ENCODE data around the gene GBP6.
"Not testable (repeated sequence)": the region's sequence is repeated elsewhere in the genome, so short reads cannot be mapped to it uniquely, and the experiment has no call there.

Gene GBP6

DNA sequence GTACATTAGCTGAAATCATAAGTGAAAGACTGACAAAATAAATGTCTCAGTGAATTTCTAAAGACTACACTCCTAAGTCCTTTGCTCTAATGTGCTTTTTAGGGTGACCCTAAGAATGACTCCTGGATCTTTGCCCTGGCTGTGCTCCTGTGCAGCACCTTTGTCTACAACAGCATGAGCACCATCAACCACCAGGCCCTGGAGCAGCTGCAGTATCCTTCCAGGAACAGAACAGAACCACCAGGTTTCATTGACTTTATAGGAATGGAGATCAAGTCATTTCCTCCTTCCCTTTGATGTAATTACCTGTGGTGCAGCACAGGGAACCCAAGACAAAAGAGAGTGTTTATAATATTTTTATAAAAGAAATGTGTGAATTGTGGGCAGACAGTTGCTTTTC lies 14.1 kb downstream of the GBP6 start:
- Histone ChIP-seq H3K36me3 (ENCODE audit: insufficient read depth, low read length) (no peaks in the 10 kb centered on the region), H3K4me2 (ENCODE audit: low read length) (no peak overlapping the region), H3K27me3 (ENCODE audit: control insufficient read depth, insufficient read depth, low read length) (no peaks in the 10 kb centered on the region), H3K4me3 (ENCODE audit: low read length) (no peak overlapping the region), H3K4me1 (ENCODE audit: control insufficient read depth, insufficient read depth, low read length) (no peaks in the 10 kb centered on the region), H3K9ac (ENCODE audit: low read depth, low read length) (no peak overlapping the region), H3K9me3 (replicated peaks; ENCODE audit: low read length) (no peaks in the 10 kb centered on the region)

DNA sequence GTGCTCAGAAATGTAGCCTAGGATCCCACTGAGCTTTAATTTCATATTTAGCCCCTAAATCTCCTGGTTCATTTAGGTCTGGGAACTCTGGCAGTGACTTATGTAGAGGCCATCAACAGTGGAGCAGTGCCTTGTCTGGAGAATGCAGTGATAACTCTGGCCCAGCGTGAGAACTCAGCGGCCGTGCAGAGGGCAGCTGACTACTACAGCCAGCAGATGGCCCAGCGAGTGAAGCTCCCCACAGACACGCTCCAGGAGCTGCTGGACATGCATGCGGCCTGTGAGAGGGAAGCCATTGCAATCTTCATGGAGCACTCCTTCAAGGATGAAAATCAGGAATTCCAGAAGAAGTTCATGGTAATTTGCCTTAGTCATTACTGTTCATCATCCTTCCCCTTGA lies 17.8 kb downstream of the GBP6 start:
- H3K9ac ChIP-seq (ENCODE audit: low read depth, low read length), result no peak overlapping the region
- H3K36me3 ChIP-seq (ENCODE audit: insufficient read depth, low read length), result no peaks in the 10 kb centered on the region
- H3K4me3 ChIP-seq (ENCODE audit: low read length), result no peak overlapping the region

DNA sequence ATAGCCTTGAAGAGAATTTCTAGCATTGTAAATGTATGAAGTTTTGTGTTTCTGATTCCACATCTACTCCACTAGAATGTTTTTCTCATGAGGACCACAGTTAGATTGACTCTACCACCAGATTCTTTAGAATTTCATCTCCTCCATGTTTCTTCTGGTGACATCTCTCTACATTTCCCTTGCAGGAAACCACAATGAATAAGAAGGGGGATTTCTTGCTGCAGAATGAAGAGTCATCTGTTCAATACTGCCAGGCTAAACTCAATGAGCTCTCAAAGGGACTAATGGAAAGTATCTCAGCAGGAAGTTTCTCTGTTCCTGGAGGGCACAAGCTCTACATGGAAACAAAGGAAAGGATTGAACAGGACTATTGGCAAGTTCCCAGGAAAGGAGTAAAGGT lies 18.6 kb downstream of the GBP6 start:
- Histone ChIP-seq H3K9ac (ENCODE audit: low read depth, low read length) (no peak overlapping the region), H3K36me3 (ENCODE audit: insufficient read depth, low read length) (no peaks in the 10 kb centered on the region), H3K4me2 (ENCODE audit: low read length) (no peak overlapping the region), H3K4me3 (ENCODE audit: low read length) (no peak overlapping the region), H3K27me3 (ENCODE audit: control insufficient read depth, insufficient read depth, low read length) (peaks cover 2% of the 10 kb centered on the region), H3K9me3 (replicated peaks; ENCODE audit: low read length) (no peaks in the 10 kb centered on the region), H3K4me1 (ENCODE audit: control insufficient read depth, insufficient read depth, low read length) (no peaks in the 10 kb centered on the region)

More for the DNA sequence above, 17.8 kb downstream of the GBP6 start:
- Histone ChIP-seq H3K4me1 (ENCODE audit: control insufficient read depth, insufficient read depth, low read length) (no peaks in the 10 kb centered on the region), H3K27me3 (ENCODE audit: control insufficient read depth, insufficient read depth, low read length) (peaks cover 2% of the 10 kb centered on the region), H3K4me2 (ENCODE audit: low read length) (no peak overlapping the region), H3K9me3 (replicated peaks; ENCODE audit: low read length) (no peaks in the 10 kb centered on the region)

DNA sequence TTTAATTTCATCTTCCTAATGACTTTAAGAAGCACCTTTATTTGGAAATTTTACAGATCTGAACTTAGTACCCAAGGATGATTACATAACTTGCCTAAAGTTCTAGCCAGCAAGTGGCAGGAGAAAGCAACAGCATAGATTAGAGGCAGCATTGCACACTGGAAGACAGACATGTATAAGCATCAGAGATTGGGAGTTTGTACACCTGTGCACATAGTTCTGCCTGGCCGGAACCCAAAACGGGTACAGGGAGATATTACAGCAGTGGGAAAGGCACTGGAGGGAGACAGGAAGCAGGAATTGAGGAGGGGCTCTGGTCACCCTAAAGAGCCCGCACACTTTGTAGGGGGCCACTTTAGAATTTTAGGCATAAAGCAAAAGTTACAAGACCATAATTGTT lies 19.3 kb downstream of the GBP6 start:
- peaks cover 2% of the 10 kb centered on the region for H3K27me3 ChIP-seq (ENCODE audit: control insufficient read depth, insufficient read depth, low read length)
- no peak overlapping the region for H3K9ac ChIP-seq (ENCODE audit: low read depth, low read length)
- H3K36me3 ChIP-seq (ENCODE audit: insufficient read depth, low read length), result no peaks in the 10 kb centered on the region
- H3K9me3 ChIP-seq (replicated peaks; ENCODE audit: low read length), result no peaks in the 10 kb centered on the region
- H3K4me2 ChIP-seq (ENCODE audit: low read length), result no peak overlapping the region
- H3K4me3 ChIP-seq (ENCODE audit: low read length), result no peak overlapping the region
- H3K4me1 ChIP-seq (ENCODE audit: control insufficient read depth, insufficient read depth, low read length), result no peaks in the 10 kb centered on the region

DNA sequence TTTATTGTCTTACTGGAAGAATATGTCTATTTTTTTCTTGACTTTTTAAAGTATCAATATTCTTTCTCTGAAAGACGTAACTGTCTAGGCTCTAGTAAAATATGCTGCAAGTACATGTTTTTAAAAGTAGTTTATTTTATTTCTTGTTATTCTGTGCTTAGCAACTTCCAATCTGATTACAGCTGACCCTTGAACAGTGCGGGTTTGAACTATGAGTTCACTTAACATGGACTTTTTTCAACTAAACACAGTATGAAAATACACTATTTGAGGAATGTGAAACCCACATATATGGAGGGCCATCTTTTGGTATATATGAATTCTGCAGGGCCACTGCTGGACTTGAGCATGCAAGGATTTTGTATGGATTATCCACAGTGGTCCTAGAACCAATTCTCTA lies 26.8 kb downstream of the GBP6 start:
- no peaks in the 10 kb centered on the region for H3K4me1 ChIP-seq (ENCODE audit: control insufficient read depth, insufficient read depth, low read length)
- no peaks in the 10 kb centered on the region for H3K36me3 ChIP-seq (ENCODE audit: insufficient read depth, low read length)
- no peak overlapping the region for H3K4me2 ChIP-seq (ENCODE audit: low read length)
- H3K27me3 ChIP-seq (ENCODE audit: control insufficient read depth, insufficient read depth, low read length), result no peaks in the 10 kb centered on the region
- no peak overlapping the region for H3K4me3 ChIP-seq (ENCODE audit: low read length)
- no peak overlapping the region for H3K9ac ChIP-seq (ENCODE audit: low read depth, low read length)
- no peaks in the 10 kb centered on the region for H3K9me3 ChIP-seq (replicated peaks; ENCODE audit: low read length)

DNA sequence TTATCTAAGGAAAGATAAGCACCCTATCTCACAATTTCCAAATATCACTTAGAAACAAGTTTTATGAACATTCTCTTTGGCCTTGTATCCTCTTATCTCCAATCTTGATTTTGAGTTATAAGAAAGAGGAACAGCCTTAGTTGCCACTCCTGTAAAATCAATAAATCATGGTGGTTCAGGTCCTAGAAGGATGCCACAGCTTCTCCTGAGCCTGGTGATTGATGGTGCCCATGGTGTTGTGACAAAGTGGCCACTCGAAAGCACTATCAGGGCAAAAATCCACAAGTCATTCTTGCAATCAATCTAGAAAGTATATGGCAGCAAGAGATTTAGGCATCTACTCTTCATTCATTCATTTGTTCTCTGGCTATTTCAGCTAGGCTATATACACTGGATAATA lies 27.8 kb downstream of the GBP6 start:
- H3K4me1 ChIP-seq (ENCODE audit: control insufficient read depth, insufficient read depth, low read length), result no peaks in the 10 kb centered on the region
- H3K27me3 ChIP-seq (ENCODE audit: control insufficient read depth, insufficient read depth, low read length), result no peaks in the 10 kb centered on the region
- no peak overlapping the region for H3K4me2 ChIP-seq (ENCODE audit: low read length)
- no peaks in the 10 kb centered on the region for H3K9me3 ChIP-seq (replicated peaks; ENCODE audit: low read length)
- H3K9ac ChIP-seq (ENCODE audit: low read depth, low read length), result no peak overlapping the region
- no peak overlapping the region for H3K4me3 ChIP-seq (ENCODE audit: low read length)
- no peaks in the 10 kb centered on the region for H3K36me3 ChIP-seq (ENCODE audit: insufficient read depth, low read length)

DNA sequence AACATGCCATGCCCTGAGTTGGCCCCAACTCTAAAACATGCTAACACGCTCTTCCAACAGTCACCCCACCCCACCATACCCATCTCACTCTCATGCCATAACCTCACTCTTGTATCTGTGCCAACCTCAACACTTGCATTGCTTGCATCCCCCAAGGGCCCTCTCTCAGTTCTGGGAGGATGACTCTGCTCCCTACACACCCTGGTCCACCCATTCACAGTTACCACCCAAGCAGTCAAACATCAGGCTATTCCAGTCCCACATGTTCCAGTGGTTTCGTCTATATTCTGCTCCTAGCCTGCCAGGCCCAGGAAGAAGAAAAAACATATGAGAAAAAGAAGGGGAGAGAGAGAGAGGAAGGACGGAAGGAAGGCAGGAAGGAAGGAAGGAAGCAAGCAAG lies 31.0 kb downstream of the GBP6 start:
- no peaks in the 10 kb centered on the region for H3K36me3 ChIP-seq (ENCODE audit: insufficient read depth, low read length)
- H3K4me1 ChIP-seq (ENCODE audit: control insufficient read depth, insufficient read depth, low read length), result no peaks in the 10 kb centered on the region
- no peaks in the 10 kb centered on the region for H3K9me3 ChIP-seq (replicated peaks; ENCODE audit: low read length)
- H3K9ac ChIP-seq (ENCODE audit: low read depth, low read length), result no peak overlapping the region
- H3K4me2 ChIP-seq (ENCODE audit: low read length), result no peak overlapping the region
- no peak overlapping the region for H3K4me3 ChIP-seq (ENCODE audit: low read length)
- no peaks in the 10 kb centered on the region for H3K27me3 ChIP-seq (ENCODE audit: control insufficient read depth, insufficient read depth, low read length)

DNA sequence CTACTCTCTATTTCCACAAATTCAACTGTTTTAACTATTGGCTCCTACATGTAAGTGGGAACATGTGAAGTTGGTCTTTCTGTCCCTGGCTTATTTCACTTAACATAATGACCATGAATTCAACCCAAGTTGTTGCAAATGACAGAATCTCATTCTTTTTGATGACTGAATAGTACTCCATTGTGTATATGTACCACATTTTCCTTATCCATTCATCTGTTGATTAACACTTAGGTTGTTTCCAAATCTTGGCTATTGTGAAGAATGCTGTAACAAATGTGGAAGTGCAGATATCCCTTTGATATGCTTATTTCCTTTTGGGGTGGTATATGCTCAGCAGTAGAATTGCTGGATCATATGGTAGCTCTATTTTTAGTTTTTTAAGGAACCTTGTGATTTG lies 33.0 kb downstream of the GBP6 start:
- H3K9ac ChIP-seq (ENCODE audit: low read depth, low read length), result no peak overlapping the region

DNA sequence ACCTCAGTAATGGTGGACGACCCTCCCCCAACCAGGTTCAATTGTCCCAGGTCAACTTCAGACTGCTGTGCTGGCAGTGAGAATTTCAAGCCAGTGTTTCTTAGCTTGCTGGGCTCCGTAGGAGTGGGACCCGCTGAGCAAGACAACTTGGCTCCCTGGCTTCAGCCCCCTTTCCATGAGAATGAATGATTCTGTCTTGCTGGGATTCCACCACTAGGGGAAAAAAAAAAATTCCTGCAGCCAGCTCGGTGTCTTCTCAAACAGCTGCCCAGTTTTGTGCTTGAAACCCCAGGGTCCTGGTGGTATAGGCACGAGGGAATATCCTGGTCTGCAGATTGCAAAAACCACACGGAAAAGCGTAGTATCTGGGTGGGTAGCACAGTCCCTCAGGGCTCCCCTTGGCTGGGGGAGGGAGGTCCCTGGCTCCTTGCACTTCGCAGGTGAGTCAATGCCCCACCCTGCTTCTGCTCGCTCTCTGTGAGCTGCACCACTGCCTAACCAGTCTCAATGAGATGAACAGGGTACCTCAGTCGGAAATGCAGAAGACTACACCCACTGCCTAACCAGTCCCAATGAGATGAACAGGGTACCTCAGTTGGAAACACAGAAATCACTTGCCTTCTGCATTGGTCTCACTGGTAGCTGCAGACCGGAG lies 41.5 kb downstream of the GBP6 start:
- no peaks in the 10 kb centered on the region for H3K36me3 ChIP-seq (ENCODE audit: insufficient read depth, low read length)
- H3K4me1 ChIP-seq (ENCODE audit: control insufficient read depth, insufficient read depth, low read length), result no peaks in the 10 kb centered on the region
- H3K4me2 ChIP-seq (ENCODE audit: low read length), result no peak overlapping the region
- H3K27me3 ChIP-seq (ENCODE audit: control insufficient read depth, insufficient read depth, low read length), result no peaks in the 10 kb centered on the region
- no peak overlapping the region for H3K4me3 ChIP-seq (ENCODE audit: low read length)
- H3K9me3 ChIP-seq (replicated peaks; ENCODE audit: low read length), result no peaks in the 10 kb centered on the region
- no peak overlapping the region for H3K9ac ChIP-seq (ENCODE audit: low read depth, low read length)

More for the DNA sequence above, 33.0 kb downstream of the GBP6 start:
- Histone ChIP-seq H3K4me2 (ENCODE audit: low read length) (no peak overlapping the region), H3K27me3 (ENCODE audit: control insufficient read depth, insufficient read depth, low read length) (no peaks in the 10 kb centered on the region), H3K4me1 (ENCODE audit: control insufficient read depth, insufficient read depth, low read length) (no peaks in the 10 kb centered on the region), H3K36me3 (ENCODE audit: insufficient read depth, low read length) (no peaks in the 10 kb centered on the region), H3K9me3 (replicated peaks; ENCODE audit: low read length) (no peaks in the 10 kb centered on the region), H3K4me3 (ENCODE audit: low read length) (no peak overlapping the region)

DNA sequence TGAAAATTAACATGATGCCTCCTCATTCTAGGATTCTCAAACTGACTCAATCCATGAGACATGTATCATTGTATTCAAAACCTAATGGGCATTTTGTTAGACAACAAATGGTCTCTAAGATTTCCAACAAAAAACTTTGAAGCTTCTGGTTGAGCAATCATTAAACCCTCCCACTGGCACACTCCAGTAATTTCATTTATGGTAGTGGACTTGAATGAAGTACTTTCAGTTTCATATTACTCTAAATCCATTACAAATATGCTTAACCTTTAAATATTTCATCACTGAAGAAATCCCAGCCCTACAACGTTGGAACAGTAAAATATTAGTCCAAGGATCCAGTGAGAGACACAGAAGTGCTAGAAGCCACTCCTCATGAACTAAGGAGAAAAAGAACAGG lies 43.5 kb downstream of the GBP6 start:
- no peak overlapping the region for H3K4me3 ChIP-seq (ENCODE audit: low read length)
- H3K4me2 ChIP-seq (ENCODE audit: low read length), result no peak overlapping the region
- H3K4me1 ChIP-seq (ENCODE audit: control insufficient read depth, insufficient read depth, low read length), result no peaks in the 10 kb centered on the region
- H3K36me3 ChIP-seq (ENCODE audit: insufficient read depth, low read length), result no peaks in the 10 kb centered on the region
- no peaks in the 10 kb centered on the region for H3K9me3 ChIP-seq (replicated peaks; ENCODE audit: low read length)
- no peaks in the 10 kb centered on the region for H3K27me3 ChIP-seq (ENCODE audit: control insufficient read depth, insufficient read depth, low read length)
- H3K9ac ChIP-seq (ENCODE audit: low read depth, low read length), result no peak overlapping the region

DNA sequence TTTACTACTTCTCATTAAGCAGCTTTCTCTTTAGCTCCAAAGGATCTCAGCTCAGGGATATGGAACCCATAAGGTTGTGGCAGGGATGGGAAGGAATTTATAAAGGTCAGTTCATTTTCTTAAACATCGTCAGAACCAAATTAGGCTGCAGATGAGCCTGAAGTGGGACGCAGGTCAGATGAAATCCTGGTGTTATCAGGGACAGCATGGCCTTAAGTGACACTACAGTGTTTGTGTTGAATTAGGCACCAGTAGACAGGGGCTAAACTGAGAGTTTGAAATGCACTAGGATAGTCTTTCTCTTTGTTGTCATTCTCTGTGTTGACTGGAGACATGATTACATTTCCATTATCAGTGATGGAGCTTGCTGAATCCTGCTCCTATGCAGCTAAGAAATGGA lies 43.9 kb downstream of the GBP6 start:
- H3K4me2 ChIP-seq (ENCODE audit: low read length); H3K36me3 ChIP-seq (ENCODE audit: insufficient read depth, low read length); H3K9ac ChIP-seq (ENCODE audit: low read depth, low read length); H3K4me1 ChIP-seq (ENCODE audit: control insufficient read depth, insufficient read depth, low read length); H3K9me3 ChIP-seq (replicated peaks; ENCODE audit: low read length); H3K27me3 ChIP-seq (ENCODE audit: control insufficient read depth, insufficient read depth, low read length); H3K4me3 ChIP-seq (ENCODE audit: low read length): not testable (repeated sequence)

DNA sequence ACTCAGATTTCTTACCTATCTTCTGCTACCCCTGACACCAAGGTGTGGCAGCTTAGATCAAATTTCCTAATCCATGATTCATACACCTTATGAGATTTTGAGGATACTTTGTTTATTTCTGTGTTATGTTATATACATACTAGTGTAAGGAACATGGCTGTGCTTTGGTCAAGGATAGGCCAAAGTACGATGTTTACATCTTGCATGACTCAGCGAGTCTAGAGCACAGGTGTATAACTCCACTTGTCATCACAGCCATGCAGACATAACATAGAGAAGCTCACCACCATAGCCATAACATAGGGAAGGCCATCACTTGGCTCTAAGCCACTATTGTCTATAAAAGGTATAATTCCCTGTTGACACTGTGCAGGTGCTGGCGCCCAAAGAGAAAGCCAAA lies 61.2 kb downstream of the GBP6 start:
- H3K4me2 ChIP-seq (ENCODE audit: low read length), result no peak overlapping the region
- H3K27me3 ChIP-seq (ENCODE audit: control insufficient read depth, insufficient read depth, low read length), result peaks cover 3% of the 10 kb centered on the region
- no peak overlapping the region for H3K9ac ChIP-seq (ENCODE audit: low read depth, low read length)
- no peaks in the 10 kb centered on the region for H3K36me3 ChIP-seq (ENCODE audit: insufficient read depth, low read length)
- H3K9me3 ChIP-seq (replicated peaks; ENCODE audit: low read length), result no peaks in the 10 kb centered on the region
- H3K4me3 ChIP-seq (ENCODE audit: low read length), result no peak overlapping the region
- H3K4me1 ChIP-seq (ENCODE audit: control insufficient read depth, insufficient read depth, low read length), result no peaks in the 10 kb centered on the region
